ENCODE results near the gene B3GALT4.
A peak's percentile ranks its signal among the peaks of the same experiment; 100 is the strongest.

B3GALT4 gene

DNA sequence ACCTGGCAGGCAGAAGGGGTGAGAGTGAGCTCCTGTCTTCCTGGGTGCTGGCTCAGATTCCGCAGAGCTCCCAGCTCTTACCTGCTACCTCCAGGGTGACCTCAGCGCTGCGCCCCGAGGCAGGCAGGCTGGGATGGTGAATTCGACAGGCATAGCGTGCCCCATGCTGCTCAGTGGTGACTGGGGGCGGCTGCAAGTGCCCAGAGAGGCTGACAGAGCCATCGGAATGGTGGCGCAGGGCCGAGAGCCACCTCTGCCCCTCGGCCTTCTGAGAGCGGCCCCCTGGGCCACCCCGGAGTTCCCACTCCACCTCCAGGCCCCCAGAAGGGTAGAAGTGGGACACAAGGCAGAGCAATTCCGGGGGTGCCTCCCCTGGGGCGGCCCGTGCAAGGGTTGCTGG is 27.3 kb downstream of the B3GALT4 start:
- peak overlapping the region; percentile 12; the same call in 1 of the 2 replicates for H3K27ac ChIP-seq
- TF ChIP-seq, protein P1, sequence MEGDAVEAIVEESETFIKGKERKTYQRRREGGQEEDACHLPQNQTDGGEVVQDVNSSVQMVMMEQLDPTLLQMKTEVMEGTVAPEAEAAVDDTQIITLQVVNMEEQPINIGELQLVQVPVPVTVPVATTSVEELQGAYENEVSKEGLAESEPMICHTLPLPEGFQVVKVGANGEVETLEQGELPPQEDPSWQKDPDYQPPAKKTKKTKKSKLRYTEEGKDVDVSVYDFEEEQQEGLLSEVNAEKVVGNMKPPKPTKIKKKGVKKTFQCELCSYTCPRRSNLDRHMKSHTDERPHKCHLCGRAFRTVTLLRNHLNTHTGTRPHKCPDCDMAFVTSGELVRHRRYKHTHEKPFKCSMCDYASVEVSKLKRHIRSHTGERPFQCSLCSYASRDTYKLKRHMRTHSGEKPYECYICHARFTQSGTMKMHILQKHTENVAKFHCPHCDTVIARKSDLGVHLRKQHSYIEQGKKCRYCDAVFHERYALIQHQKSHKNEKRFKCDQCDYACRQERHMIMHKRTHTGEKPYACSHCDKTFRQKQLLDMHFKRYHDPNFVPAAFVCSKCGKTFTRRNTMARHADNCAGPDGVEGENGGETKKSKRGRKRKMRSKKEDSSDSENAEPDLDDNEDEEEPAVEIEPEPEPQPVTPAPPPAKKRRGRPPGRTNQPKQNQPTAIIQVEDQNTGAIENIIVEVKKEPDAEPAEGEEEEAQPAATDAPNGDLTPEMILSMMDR (conservative IDR thresholded peaks at IDR 0.05), result no peak

DNA sequence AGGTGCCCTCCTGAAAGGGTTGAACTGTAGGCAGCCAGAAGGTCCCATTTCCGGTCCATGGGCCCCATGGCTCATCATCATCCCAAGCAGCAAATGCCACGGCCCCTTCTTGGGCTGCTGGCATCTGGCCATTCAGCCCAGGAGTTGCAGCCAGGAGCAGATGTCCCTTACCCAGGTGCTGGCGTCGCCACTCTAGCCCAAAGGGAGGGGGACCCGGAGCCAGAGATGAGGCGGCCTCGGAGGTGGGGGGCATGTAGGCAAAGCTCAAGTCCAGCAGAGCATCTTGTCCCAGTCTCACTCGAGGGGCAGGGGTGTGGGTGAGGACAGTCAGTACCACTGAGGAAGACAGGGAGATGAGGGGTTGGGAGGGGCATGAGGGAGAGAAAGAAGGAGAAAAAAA is 28.1 kb downstream of the B3GALT4 start:
- TF ChIP-seq, protein P1 (conservative IDR thresholded peaks at IDR 0.05), result no peak
- peak overlapping the region; percentile 12; the same call in 1 of the 2 replicates for H3K27ac ChIP-seq

DNA sequence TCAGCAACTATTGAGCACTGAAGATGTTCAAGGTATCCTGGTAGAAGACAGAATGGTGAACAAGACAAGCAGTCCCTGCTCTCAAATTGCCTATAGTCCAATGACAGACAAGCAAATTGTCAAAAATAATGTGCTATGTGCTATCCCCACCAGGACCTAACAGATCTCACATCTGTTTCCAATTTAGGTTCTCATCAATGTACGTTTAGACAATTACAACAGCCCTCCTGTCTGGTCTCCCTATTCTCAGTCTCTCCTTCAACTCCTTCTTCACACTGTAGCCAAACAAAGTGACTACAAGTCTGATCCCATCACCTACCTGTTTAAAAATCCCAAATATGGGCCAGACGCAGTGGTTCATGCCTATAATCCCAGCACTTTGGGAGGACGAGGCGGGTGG is 29.4 kb downstream of the B3GALT4 start:
- TF ChIP-seq, protein P1 (conservative IDR thresholded peaks at IDR 0.05), result no peak
- no peak overlapping the region for H3K27ac ChIP-seq

DNA sequence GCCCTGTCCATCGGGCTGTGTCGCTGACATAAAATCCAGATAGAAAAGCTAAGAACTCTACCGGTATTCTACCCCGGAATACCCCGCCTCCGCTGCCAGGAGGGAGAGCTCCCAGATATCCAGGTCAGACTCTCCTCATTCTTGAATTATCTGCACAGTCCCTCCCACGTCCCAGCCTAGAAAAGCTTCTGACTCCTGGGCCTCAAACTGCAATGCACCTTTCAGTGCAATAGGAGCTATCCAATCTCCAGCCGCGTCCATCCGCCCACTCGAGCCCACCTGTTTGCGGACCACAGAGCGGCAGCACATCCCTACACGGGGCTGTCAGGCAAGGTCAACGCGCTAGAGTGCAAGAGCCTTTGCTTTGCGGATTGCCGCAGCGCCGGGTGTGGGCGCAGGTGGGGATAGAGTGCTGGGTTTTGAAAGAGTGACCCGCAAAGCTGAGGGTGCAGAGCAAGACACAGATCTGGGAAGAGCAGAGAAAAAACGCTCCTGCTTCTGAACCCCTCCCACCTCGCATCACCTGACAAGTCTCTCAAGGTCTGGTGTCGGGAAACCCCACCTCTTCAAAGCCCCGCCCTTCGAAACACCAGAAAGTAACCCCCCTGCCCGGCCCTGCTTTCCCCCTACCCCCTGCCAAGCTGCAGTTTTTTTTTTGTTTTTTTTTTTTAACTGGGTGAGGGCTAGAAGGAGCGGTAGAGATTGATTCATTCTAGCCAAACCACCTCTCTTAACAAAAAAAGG is 35.6 kb downstream of the B3GALT4 start:
- TF ChIP-seq, protein P1 (conservative IDR thresholded peaks at IDR 0.05), result no peak
- peak overlapping the region; percentile 100 for H3K27ac ChIP-seq

DNA sequence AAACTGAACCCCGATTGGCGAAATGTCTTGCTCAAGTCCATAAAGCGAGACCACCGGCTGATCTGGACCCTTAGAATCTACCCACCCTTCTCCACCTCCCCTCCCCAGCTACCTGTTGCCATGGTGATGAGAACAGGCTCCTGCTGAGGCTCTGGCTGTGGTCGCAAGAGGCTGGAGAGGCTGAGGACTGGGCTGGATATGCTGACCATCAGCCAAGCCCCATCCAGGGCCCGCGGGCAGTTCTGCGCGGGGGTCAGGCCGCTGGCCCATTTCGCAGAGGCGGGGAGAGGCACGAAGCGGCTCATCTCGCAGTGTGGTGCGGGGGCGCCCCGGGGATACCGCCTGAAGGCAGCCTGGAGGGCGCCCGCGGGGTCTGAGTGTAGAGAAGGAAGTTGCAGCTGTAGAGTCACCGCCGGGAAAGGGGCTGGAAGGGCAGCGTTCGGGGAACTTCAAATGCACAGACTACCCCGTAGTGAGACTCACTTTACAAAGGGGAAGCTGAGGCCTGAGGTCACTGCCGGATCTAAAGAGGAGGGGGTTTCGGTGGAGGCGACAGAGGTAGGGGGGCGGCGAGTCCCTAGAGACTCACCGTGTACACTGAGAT is 36.3 kb downstream of the B3GALT4 start:
- TF ChIP-seq, protein P1 (conservative IDR thresholded peaks at IDR 0.05), result no peak
- peak overlapping the region; percentile 100 for H3K27ac ChIP-seq

DNA sequence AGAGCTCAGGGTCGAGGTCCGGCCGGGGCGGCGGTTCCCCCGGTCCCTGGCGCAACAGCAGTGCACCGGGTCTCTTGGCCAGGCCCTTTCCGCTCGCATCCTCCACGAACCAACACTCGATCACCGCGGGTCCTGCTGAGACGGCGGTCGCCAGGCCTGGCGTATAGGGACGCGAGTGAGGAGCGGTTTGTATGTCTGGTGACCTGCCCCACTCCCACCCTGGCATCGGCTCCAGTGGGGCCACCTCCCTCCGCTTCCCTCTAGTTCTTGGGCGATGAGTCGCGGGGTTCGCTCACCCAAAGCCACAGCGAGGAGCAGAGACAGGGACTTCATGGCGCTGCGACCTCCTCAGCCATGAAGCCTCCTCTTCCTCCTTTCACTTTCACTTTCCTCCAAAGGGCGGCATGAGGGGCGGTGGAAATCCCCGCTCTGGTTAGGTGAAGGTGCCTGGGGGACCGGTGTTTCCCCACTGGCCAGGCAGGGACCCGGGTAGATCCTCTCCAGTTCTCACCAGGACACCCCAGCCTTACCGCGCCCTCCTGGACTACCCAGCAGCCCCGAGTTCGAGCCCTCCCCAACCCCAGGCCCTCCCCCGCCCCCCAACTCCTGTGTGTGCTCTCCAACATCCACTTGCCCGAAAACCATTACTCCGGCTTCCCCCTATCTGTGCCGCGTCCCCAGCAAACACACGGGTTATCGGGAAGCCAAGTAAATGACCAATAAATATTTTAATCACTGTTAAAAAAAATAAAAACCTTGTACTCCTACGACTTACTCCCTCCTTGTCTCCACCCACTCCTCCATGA is 37.0 kb downstream of the B3GALT4 start, which contains the start of gene TAPBP:
TSS of gene TAPBP (minus strand) at position 370 of the 806 bp plus-strand sequence. CDS start at position 333, 37 bp downstream.
- TF ChIP-seq, protein P1 (conservative IDR thresholded peaks at IDR 0.05), result no peak
- H3K27ac ChIP-seq, result peak within 1 kb of the TSS; percentile 100

DNA sequence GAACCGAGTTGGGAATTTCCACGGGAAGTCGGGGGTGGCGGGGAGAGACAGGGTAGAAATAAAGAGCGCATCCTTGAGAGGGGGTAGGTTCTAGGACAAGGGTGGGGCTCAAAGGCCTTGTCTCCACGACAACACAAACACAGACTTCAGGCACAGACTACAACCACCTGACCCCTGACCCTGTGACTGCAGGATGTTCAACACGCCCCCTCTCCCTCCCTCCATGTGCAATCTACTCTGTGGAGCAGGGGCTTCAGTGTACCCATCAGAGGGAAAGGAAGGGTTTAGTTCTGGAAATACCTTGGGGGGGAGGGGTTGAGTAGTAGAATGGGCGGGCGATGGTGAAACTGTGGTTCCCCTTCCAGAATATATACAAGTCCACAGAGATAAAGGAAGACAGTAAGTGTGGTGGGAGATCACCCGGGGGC is 37.6 kb downstream of the B3GALT4 start:
- H3K27ac ChIP-seq, result peak overlapping the region; percentile 100
- TF ChIP-seq, protein P1 (conservative IDR thresholded peaks at IDR 0.05), result no peak

All from VCaP (cell line).